IMR-90 (cell line): ENCODE results near the gene STAP2. TPM values are rescaled to one million over a fixed set of nuclear protein-coding genes. Genes with fewer than 3 reads are reported as not detected.

Experiments used
- polyA plus RNA-seq, 3 experiments: library from polyadenylated mRNA; depleted of rRNA; stranded (reverse); fragments of >200 nt; gene quantifications; 2 replicates each; pipeline ENCODE4 v1.2.3, GENCODE V29; 2012; ENCODE audit warnings: low replicate concordance in 1 of 3
- total RNA-seq: library from RNA; depleted of rRNA; stranded (reverse); fragments of >200 nt; gene quantifications from 2 replicates; pipeline ENCODE4 v1.2.3, GENCODE V29; 2012; rRNA removed

Gene STAP2
- total and polyA plus RNA-seq, 2 of the 4 experiments (the other 2 are of a cell fraction) = 1.3 to 3.4 TPM

Other genes starting within 250 kb of the STAP2 start
- 107 and 115 TPM in 2 replicates for gene MAP2K2, start 214.7 kb downstream of the STAP2 start, total RNA-seq
- 151 and 196 TPM in 2 replicates for gene MAP2K2, start 214.7 kb downstream of the STAP2 start, polyA plus RNA-seq (2012; rRNA removed)
- not detected in 2 replicates for gene CREB3L3, start 185.2 kb downstream of the STAP2 start, total RNA-seq
- gene CREB3L3, start 185.2 kb downstream of the STAP2 start, polyA plus RNA-seq (2012; rRNA removed) = not detected in 2 replicates
- gene SIRT6, start 156.3 kb downstream of the STAP2 start, total RNA-seq = 3.9 and 6.1 TPM in 2 replicates
- 25.3 and 31.6 TPM in 2 replicates for gene SIRT6, start 156.3 kb downstream of the STAP2 start, polyA plus RNA-seq (2012; rRNA removed)
- gene ANKRD24, start 156.1 kb downstream of the STAP2 start, total RNA-seq = 0.18 and 0.28 TPM in 2 replicates
- 0.21 and 0.29 TPM in 2 replicates for gene ANKRD24, start 156.1 kb downstream of the STAP2 start, polyA plus RNA-seq (2012; rRNA removed)
- 0.28 and 0.36 TPM in 2 replicates for gene EBI3, start 109.3 kb downstream of the STAP2 start, total RNA-seq
- gene EBI3, start 109.3 kb downstream of the STAP2 start, polyA plus RNA-seq (2012; rRNA removed) = 2.7 and 3.0 TPM in 2 replicates
- gene YJU2, start 91.7 kb downstream of the STAP2 start, total RNA-seq = 15.6 and 20.3 TPM in 2 replicates
- 18.8 and 18.9 TPM in 2 replicates for gene YJU2, start 91.7 kb downstream of the STAP2 start, polyA plus RNA-seq (2012; rRNA removed)
- gene SHD, start 59.6 kb downstream of the STAP2 start, total RNA-seq = not detected in 2 replicates
- gene SHD, start 59.6 kb downstream of the STAP2 start, polyA plus RNA-seq (2012; rRNA removed) = not detected in 2 replicates
- not detected in 2 replicates for gene TMIGD2, start 36.4 kb downstream of the STAP2 start, total RNA-seq
- gene TMIGD2, start 36.4 kb downstream of the STAP2 start, polyA plus RNA-seq (2012; rRNA removed) = not detected in 2 replicates
- 17.4 and 19.2 TPM in 2 replicates for gene FSD1, start 34.2 kb downstream of the STAP2 start, total RNA-seq
- 23.4 and 24.4 TPM in 2 replicates for gene FSD1, start 34.2 kb downstream of the STAP2 start, polyA plus RNA-seq (2012; rRNA removed)
- gene MPND, start 4.7 kb upstream of the STAP2 start, total RNA-seq = 2.3 and 3.3 TPM in 2 replicates
- 8.1 and 9.8 TPM in 2 replicates for gene MPND, start 4.7 kb upstream of the STAP2 start, polyA plus RNA-seq (2012; rRNA removed)
- 28.1 and 32.2 TPM in 2 replicates for gene SH3GL1, start 61.7 kb upstream of the STAP2 start, total RNA-seq
- gene SH3GL1, start 61.7 kb upstream of the STAP2 start, polyA plus RNA-seq (2012; rRNA removed) = 138 and 161 TPM in 2 replicates
- gene CHAF1A, start 63.8 kb upstream of the STAP2 start, total RNA-seq = 11.4 and 12.4 TPM in 2 replicates
- 22.9 and 26.7 TPM in 2 replicates for gene CHAF1A, start 63.8 kb upstream of the STAP2 start, polyA plus RNA-seq (2012; rRNA removed)
- gene UBXN6, start 119.0 kb upstream of the STAP2 start, total RNA-seq = 74.2 and 84.2 TPM in 2 replicates
- 86.5 and 98.3 TPM in 2 replicates for gene UBXN6, start 119.0 kb upstream of the STAP2 start, polyA plus RNA-seq (2012; rRNA removed)
- 35.8 and 45.5 TPM in 2 replicates for gene HDGFL2, start 133.5 kb upstream of the STAP2 start, total RNA-seq
- 48.5 and 53.0 TPM in 2 replicates for gene HDGFL2, start 133.5 kb upstream of the STAP2 start, polyA plus RNA-seq (2012; rRNA removed)
- under 0.01 TPM in 2 replicates for gene PLIN4, start 179.7 kb upstream of the STAP2 start, total RNA-seq
- 0.07 and 0.09 TPM in 2 replicates for gene PLIN4, start 179.7 kb upstream of the STAP2 start, polyA plus RNA-seq (2012; rRNA removed)
- gene PLIN5, start 196.4 kb upstream of the STAP2 start, total RNA-seq = not detected in 2 replicates
- gene PLIN5, start 196.4 kb upstream of the STAP2 start, polyA plus RNA-seq (2012; rRNA removed) = not detected in 2 replicates
- gene LRG1, start 201.2 kb upstream of the STAP2 start, total RNA-seq = not detected in 2 replicates
- 0.03 TPM in 1 of 2 replicates, not detected in the other for gene LRG1, start 201.2 kb upstream of the STAP2 start, polyA plus RNA-seq (2012; rRNA removed)
- gene SEMA6B, start 220.9 kb upstream of the STAP2 start, total RNA-seq = 0.18 and 0.28 TPM in 2 replicates
- gene SEMA6B, start 220.9 kb upstream of the STAP2 start, polyA plus RNA-seq (2012; rRNA removed) = 0.72 and 0.73 TPM in 2 replicates